Natural killer cell treated with Interleukin-12 subunit alpha and Interleukin-12 subunit beta and Interleukin-15 and Interleukin-18, amount 100 ng/mL, for 72 hours (primary cell): Measurements from ENCODE around the gene PTPN2. TPM values are rescaled to one million over a fixed set of nuclear protein-coding genes. Genes with fewer than 3 reads are reported as not detected.
A peak's percentile ranks its signal among the peaks of the same experiment; 100 is the strongest.
"Not testable (repeated sequence)": the region's sequence is repeated elsewhere in the genome, so short reads cannot be mapped to it uniquely, and the experiment has no call there.

Experiments
- ATAC-seq, 2 donors: fragments of 150-1000 bp; cut with Tn5 transposase in 1 of 2; sonication (Bioruptor Pico), chemical (Tn5 transposase) in 1 of 2; 2 replicates each; pipeline ENCODE4 v1.10.0; 2021
- DNase-seq: peaks from one replicate; pipeline ENCODE4 v3.0.0; 2022; ENCODE audit warnings: low spot score
- H3K27ac Mint-ChIP-seq, 2 donors: 1 replicate in 1 of 2; 2 replicates in 1 of 2; pipeline ENCODE4 v1.8.0; 2022; ENCODE audit warnings: mixed read lengths in 2 of 2, mild to moderate bottlenecking in 1 of 2, moderate library complexity in 1 of 2
- H3K27me3 Mint-ChIP-seq, 2 donors: 1 replicate in 1 of 2; 2 replicates in 1 of 2; pipeline ENCODE4 v1.8.0; 2022; ENCODE audit warnings: mixed read lengths in 2 of 2
- H3K36me3 Mint-ChIP-seq: one replicate; pipeline ENCODE4 v1.8.0; 2022; ENCODE audit warnings: mixed read lengths
- H3K4me1 Mint-ChIP-seq, 2 donors: 1 replicate in 1 of 2; 2 replicates in 1 of 2; pipeline ENCODE4 v1.8.0; 2022; ENCODE audit warnings: low read depth in 2 of 2, mixed read lengths in 2 of 2, mild to moderate bottlenecking in 1 of 2
- H3K4me3 Mint-ChIP-seq: one replicate; pipeline ENCODE4 v1.8.0; 2022; ENCODE audit warnings: mixed read lengths
- H3K9me3 Mint-ChIP-seq: 2 replicates; pipeline ENCODE4 v1.8.0; 2022; ENCODE audit warnings: mixed read lengths
- total RNA-seq, 2 donors: library from RNA; stranded (reverse); gene quantifications; one replicate each; pipeline ENCODE4 v1.2.3, GENCODE V29; 2022

The PTPN2 gene
- total RNA-seq, 2 donors from 2014 or later, result 151 to 156 TPM

- Mint-ChIP-seq H3K4me1 (peaks cover 16% of the 10 kb centered on the region in 2 donors), H3K27ac (no peak overlapping the region), H3K36me3 (peaks cover under 1% of the 10 kb centered on the region), H3K9me3 (no peaks in the 10 kb centered on the region), H3K27me3 (peaks cover 2 to 4% of the 10 kb centered on the region in 2 donors), H3K4me3 (no peak overlapping the region)
- DNase-seq (no peak), ATAC-seq (no peak)
These were observed 23.4 kb upstream of the PTPN2 start for GRCh38 chr18:12907258-12907925.

GRCh38 chr18:12906773-12907172 is 22.7 kb upstream of the PTPN2 start:
- H3K27me3 Mint-ChIP-seq, result peaks cover 2 to 7% of the 10 kb centered on the region in 2 donors

GRCh38 chr18:12906119-12906518 is 22.1 kb upstream of the PTPN2 start:
- Mint-ChIP-seq H3K27me3 (peaks cover 2 to 7% of the 10 kb centered on the region in 2 donors), H3K4me3 (no peak overlapping the region)
- ATAC-seq, result no peak

More at GRCh38 chr18:12906773-12907172, 22.7 kb upstream of the PTPN2 start:
- ATAC-seq, result no peak
- Mint-ChIP-seq H3K9me3 (no peaks in the 10 kb centered on the region), H3K4me1 (peaks cover 17 to 19% of the 10 kb centered on the region in 2 donors), H3K4me3 (no peak overlapping the region), H3K27ac (no peak overlapping the region), H3K36me3 (no peaks in the 10 kb centered on the region)
- no peak for DNase-seq

GRCh38 chr18:12904012-12904516 is 20.0 kb upstream of the PTPN2 start:
- H3K27ac Mint-ChIP-seq, result peak overlapping the region; percentile 75 to 81
- peak; percentile 85 for DNase-seq
- H3K27me3 Mint-ChIP-seq, result peaks cover 2 to 7% of the 10 kb centered on the region in 2 donors
- no peaks in the 10 kb centered on the region for H3K36me3 Mint-ChIP-seq
- no peaks in the 10 kb centered on the region for H3K9me3 Mint-ChIP-seq
- H3K4me1 Mint-ChIP-seq, result peaks cover 13 to 15% of the 10 kb centered on the region in 2 donors
- H3K4me3 Mint-ChIP-seq, result peak overlapping the region; percentile 71
- peak; percentile 70 to 82 for ATAC-seq

More at GRCh38 chr18:12906119-12906518, 22.1 kb upstream of the PTPN2 start:
- Mint-ChIP-seq H3K27ac (no peak overlapping the region), H3K9me3 (no peaks in the 10 kb centered on the region), H3K4me1 (peaks cover 17% of the 10 kb centered on the region in 2 donors), H3K36me3 (no peaks in the 10 kb centered on the region)
- no peak for DNase-seq

- H3K4me3 Mint-ChIP-seq, H3K27me3 Mint-ChIP-seq, DNase-seq, H3K27ac Mint-ChIP-seq, H3K36me3 Mint-ChIP-seq, ATAC-seq, H3K9me3 Mint-ChIP-seq: not testable (repeated sequence)
- peaks cover 13 to 18% of the 10 kb centered on the region in 2 donors for H3K4me1 Mint-ChIP-seq
These were observed 17.2 kb upstream of the PTPN2 start for GRCh38 chr18:12901208-12901607.

- ATAC-seq, result peak; percentile 53 to 71
- H3K36me3 Mint-ChIP-seq, DNase-seq, H3K27me3 Mint-ChIP-seq, H3K9me3 Mint-ChIP-seq: not testable (repeated sequence)
- Mint-ChIP-seq H3K27ac (peak overlapping the region in 1 of 2 donors; percentile 83), H3K4me3 (peak overlapping the region; percentile 62), H3K4me1 (peaks cover 12 to 34% of the 10 kb centered on the region in 2 donors)
These were observed 12.8 kb upstream of the PTPN2 start for GRCh38 chr18:12896784-12897333.

GRCh38 chr18:12895626-12896025 is 11.6 kb upstream of the PTPN2 start:
- Mint-ChIP-seq H3K36me3 (no peaks in the 10 kb centered on the region), H3K4me3 (peak overlapping the region; percentile 50), H3K27ac (peak overlapping the region in 1 of 2 donors; percentile 83), H3K9me3 (no peaks in the 10 kb centered on the region), H3K27me3 (peaks cover 0 to 2% of the 10 kb centered on the region in 2 donors), H3K4me1 (peaks cover 16 to 37% of the 10 kb centered on the region in 2 donors)
- DNase-seq (no peak), ATAC-seq (no peak)

GRCh38 chr18:12895014-12895413 is 11.0 kb upstream of the PTPN2 start:
- H3K27me3 Mint-ChIP-seq, result peaks cover 0 to 2% of the 10 kb centered on the region in 2 donors
- no peaks in the 10 kb centered on the region for H3K9me3 Mint-ChIP-seq
- H3K27ac Mint-ChIP-seq, result peak overlapping the region in 1 of 2 donors; percentile 59
- ATAC-seq, result no peak
- no peak overlapping the region for H3K4me3 Mint-ChIP-seq
- H3K36me3 Mint-ChIP-seq, result no peaks in the 10 kb centered on the region
- H3K4me1 Mint-ChIP-seq, result peaks cover 22 to 41% of the 10 kb centered on the region in 2 donors
- no peak for DNase-seq

GRCh38 chr18:12891561-12891960 is 7.5 kb upstream of the PTPN2 start:
- Mint-ChIP-seq H3K27me3 (peaks cover 0 to 2% of the 10 kb centered on the region in 2 donors), H3K36me3 (no peaks in the 10 kb centered on the region), H3K27ac (peak overlapping the region in 1 of 2 donors; percentile 78), H3K9me3 (no peaks in the 10 kb centered on the region), H3K4me1 (peaks cover 35 to 52% of the 10 kb centered on the region in 2 donors), H3K4me3 (no peak overlapping the region)
- no peak for DNase-seq
- ATAC-seq, result no peak

GRCh38 chr18:12890964-12891363 is 6.9 kb upstream of the PTPN2 start:
- ATAC-seq (no peak), DNase-seq (no peak)
- no peaks in the 10 kb centered on the region for H3K36me3 Mint-ChIP-seq
- H3K27ac Mint-ChIP-seq, result peak overlapping the region; percentile 17 to 78
- peaks cover 41 to 55% of the 10 kb centered on the region in 2 donors for H3K4me1 Mint-ChIP-seq
- no peaks in the 10 kb centered on the region for H3K9me3 Mint-ChIP-seq
- H3K27me3 Mint-ChIP-seq, result peaks cover 0 to 2% of the 10 kb centered on the region in 2 donors
- no peak overlapping the region for H3K4me3 Mint-ChIP-seq

GRCh38 chr18:12886498-12887126 is 2.6 kb upstream of the PTPN2 start:
- H3K9me3 Mint-ChIP-seq, result no peaks in the 10 kb centered on the region
- H3K27ac Mint-ChIP-seq, result peak overlapping the region; percentile 94 to 98
- peaks cover 14% of the 10 kb centered on the region for H3K36me3 Mint-ChIP-seq
- ATAC-seq (no peak), DNase-seq (no peak)
- peaks cover 46 to 60% of the 10 kb centered on the region in 2 donors for H3K4me1 Mint-ChIP-seq
- H3K4me3 Mint-ChIP-seq, result peak overlapping the region; percentile 54
- no peaks in the 10 kb centered on the region for H3K27me3 Mint-ChIP-seq

GRCh38 chr18:12885500-12885899 is 1.5 kb upstream of the PTPN2 start:
- peaks cover 51 to 66% of the 10 kb centered on the region in 2 donors for H3K4me1 Mint-ChIP-seq
- ATAC-seq (no peak), DNase-seq (no peak)
- H3K9me3 Mint-ChIP-seq, result no peaks in the 10 kb centered on the region
- H3K36me3 Mint-ChIP-seq, result peaks cover 18% of the 10 kb centered on the region
- no peaks in the 10 kb centered on the region for H3K27me3 Mint-ChIP-seq
- peak overlapping the region; percentile 95 for H3K4me3 Mint-ChIP-seq
- H3K27ac Mint-ChIP-seq, result peak overlapping the region; percentile 94 to 98

GRCh38 chr18:12884406-12885323 is 628 bp upstream of the PTPN2 start:
- Mint-ChIP-seq H3K27me3 (no peaks in the 10 kb centered on the region), H3K27ac (peak overlapping the region; percentile 94 to 98), H3K4me1 (peaks cover 56 to 69% of the 10 kb centered on the region in 2 donors), H3K9me3 (no peaks in the 10 kb centered on the region), H3K36me3 (peaks cover 18% of the 10 kb centered on the region), H3K4me3 (peak overlapping the region; percentile 95)
- ATAC-seq (no peak), DNase-seq (no peak)
